AG09309 (cell line): ENCODE results near the gene ZNF326.
A peak's percentile ranks its signal among the peaks of the same experiment; 100 is the strongest.

Experiments used
- DNase-seq: peaks from one replicate; pipeline ENCODE4 v3.0.0-alpha.2; 2010; ENCODE audit warnings: low read depth
- H3K4me3 ChIP-seq: 2 replicates; pipeline ENCODE4 v1.5.1; 2011; ENCODE audit warnings: mild to moderate bottlenecking, low read depth, low read length, moderate library complexity; ENCODE audit not compliant: control insufficient read depth
- TF ChIP-seq, protein P1 (sequence below): IDR thresholded peaks from 2 replicates; pipeline ENCODE4 v1.5.1; 2011; ENCODE audit warnings: mild to moderate bottlenecking, low read depth, low read length, inconsistent platforms; ENCODE audit not compliant: insufficient read depth, control insufficient read depth; ENCODE audit errors: missing control alignments

The ZNF326 gene, protein sequence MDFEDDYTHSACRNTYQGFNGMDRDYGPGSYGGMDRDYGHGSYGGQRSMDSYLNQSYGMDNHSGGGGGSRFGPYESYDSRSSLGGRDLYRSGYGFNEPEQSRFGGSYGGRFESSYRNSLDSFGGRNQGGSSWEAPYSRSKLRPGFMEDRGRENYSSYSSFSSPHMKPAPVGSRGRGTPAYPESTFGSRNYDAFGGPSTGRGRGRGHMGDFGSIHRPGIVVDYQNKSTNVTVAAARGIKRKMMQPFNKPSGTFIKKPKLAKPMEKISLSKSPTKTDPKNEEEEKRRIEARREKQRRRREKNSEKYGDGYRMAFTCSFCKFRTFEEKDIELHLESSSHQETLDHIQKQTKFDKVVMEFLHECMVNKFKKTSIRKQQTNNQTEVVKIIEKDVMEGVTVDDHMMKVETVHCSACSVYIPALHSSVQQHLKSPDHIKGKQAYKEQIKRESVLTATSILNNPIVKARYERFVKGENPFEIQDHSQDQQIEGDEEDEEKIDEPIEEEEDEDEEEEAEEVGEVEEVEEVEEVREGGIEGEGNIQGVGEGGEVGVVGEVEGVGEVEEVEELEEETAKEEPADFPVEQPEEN

DNA sequence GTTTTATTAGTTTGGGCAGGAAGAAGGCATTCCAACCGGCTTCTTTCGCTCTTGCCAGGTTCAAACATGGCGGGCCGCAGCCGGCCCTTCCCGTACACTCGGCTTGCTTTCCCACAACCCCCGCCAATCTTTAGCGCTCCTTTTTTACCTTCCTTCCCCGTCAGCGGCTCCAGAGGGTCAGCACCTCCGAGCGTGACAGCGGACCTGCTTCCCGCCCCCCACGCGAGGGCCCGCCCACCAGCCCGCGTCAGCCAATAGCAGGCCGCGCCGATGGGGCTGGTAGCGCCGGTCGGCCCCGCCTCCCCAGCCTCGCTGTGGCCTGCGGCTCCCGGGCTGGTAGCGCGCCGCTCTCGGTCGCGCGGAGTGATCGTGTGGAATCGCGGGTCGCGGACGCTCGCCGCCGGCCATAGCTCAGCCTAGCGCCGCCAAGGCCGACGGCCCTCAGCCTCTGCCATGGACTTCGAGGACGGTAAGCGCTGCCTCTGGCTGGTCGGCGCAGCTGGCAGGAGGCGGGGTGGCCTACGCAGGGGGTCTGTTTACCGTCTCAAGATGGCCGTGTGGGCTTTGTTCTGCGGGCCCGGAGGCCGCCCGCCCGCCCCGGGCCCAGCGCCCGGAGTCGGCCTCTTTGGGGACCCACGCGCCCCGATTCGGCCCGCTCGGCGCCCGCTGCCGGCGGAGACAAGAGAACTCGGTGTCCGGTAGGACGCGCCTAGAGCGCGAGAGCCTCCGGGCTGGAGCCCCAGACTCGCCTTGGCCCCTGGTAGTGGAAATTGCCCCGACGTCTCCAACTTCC is at the start of gene ZNF326:
Gene ZNF326 (plus strand): TSS at position 306 of the 793 bp plus-strand sequence. CDS start 148 bp downstream, at position 454.
- peak within 1 kb of the TSS; percentile 74 for H3K4me3 ChIP-seq
- TF ChIP-seq, protein P1, sequence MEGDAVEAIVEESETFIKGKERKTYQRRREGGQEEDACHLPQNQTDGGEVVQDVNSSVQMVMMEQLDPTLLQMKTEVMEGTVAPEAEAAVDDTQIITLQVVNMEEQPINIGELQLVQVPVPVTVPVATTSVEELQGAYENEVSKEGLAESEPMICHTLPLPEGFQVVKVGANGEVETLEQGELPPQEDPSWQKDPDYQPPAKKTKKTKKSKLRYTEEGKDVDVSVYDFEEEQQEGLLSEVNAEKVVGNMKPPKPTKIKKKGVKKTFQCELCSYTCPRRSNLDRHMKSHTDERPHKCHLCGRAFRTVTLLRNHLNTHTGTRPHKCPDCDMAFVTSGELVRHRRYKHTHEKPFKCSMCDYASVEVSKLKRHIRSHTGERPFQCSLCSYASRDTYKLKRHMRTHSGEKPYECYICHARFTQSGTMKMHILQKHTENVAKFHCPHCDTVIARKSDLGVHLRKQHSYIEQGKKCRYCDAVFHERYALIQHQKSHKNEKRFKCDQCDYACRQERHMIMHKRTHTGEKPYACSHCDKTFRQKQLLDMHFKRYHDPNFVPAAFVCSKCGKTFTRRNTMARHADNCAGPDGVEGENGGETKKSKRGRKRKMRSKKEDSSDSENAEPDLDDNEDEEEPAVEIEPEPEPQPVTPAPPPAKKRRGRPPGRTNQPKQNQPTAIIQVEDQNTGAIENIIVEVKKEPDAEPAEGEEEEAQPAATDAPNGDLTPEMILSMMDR = no peak
- peak; percentile 91 for DNase-seq

DNA sequence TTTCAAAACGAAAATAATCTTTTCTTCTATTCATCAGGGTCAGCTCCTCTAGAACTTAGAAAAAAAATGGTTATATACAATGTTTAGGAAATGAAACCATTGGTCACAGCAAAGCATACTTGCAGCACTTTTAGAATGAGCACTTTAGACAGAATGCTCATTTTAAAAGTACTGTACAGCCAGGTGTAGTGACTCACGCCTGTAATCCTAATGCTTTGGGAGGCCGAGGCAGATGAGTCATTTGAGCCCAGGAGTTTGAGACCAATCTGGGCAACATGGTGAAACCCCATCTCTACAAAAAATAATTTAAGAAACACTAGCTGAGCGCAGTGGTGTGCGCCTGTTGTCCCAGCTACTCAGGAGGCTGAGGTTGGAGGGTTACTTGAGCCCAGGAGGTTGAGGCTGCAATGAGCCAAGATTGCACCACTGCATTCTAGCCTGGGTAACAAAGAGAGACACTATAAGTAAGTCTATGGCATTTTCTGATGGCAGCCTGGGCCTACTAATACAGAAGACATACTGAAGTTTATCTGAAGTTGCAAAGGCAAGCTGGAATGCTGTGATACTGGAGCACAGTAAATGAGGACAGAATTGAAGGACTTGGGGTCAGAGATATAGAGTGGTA is 48.9 kb upstream of the ZNF326 start:
- TF ChIP-seq, protein P1 = no peak

DNA sequence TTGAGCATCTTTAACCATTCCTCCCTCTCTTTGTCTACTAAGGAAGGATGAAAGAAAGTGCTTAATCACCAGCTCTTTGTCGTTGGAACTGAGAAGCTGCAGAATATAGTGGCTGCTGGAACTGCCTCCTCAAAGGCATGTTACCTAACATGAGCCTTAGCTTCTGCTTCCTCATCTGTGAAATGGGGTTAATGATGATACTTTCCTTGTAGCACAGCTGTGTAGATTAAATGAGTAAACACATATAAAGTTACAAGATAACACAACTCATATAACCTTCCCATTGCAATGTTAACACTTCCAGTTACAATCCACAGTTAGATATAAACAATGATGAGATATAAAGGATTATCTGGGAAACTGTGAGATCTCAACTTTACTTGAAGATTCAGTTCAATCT is 48.4 kb upstream of the ZNF326 start:
- no peak overlapping the region for H3K4me3 ChIP-seq
- TF ChIP-seq, protein P1 = no peak
- DNase-seq = no peak

More for the DNA sequence above, 48.9 kb upstream of the ZNF326 start:
- H3K4me3 ChIP-seq = no peak overlapping the region
- DNase-seq = no peak

DNA sequence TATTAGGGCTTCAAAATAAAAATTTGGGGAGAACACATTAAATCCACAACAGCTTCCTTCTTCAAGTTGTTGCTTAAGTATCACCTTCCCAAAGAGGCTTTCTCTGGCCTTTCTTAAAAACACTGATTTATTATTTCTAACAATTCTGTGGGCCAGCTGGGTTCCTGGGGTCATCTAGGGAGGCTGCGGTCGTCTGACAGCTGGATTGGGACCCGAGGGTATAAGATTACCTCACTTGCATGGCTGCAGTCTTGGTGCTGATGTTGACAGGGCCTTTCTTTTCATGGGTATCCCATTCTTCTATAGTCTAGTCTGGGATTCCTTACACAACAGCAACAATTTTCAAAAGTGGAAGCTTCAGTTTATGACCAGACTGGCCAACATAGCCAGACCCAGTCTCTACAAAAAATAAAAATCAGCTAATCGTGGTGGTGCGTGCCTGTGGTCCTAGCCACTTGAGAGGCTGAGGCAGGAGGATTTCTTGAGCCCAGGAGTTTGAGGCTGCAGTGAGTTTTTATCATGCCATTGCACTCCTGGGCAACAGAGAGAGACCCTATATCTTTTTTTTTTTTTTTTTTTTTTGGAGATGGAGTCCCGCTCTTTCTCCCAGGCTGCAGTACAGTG is 46.1 kb upstream of the ZNF326 start:
- DNase-seq = no peak
- no peak overlapping the region for H3K4me3 ChIP-seq
- TF ChIP-seq, protein P1 = no peak

DNA sequence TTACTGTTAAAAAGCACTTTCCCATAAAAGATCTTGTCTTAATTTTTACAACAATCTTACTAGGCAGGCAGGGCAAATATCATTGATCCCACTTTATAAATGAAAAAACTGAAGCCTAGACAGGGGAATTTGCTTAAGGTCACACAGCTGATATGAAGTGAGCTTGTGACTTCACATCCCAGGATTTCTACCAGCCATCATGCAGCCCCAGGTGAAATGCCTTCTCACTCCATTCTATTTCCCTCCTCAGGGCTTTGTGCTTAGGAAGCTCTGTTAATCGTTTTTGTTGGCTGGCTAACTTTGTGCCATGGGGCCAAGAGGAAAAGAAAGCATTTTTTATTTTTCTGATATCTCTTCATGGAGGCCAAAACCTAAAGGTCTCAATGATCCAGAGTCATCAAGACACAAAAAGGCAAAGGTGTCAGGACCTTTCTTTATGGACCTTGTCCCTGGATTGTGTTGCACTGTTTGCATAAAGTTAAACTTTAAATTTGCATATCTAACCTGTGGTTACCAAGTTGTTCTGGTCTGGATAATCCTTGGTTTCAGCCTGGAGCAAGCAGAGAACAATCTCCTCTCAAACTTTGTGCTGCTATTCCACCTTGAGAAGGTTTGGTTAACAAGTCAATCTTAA is 44.8 kb upstream of the ZNF326 start:
- H3K4me3 ChIP-seq = no peak overlapping the region
- DNase-seq = no peak
- TF ChIP-seq, protein P1 = no peak

DNA sequence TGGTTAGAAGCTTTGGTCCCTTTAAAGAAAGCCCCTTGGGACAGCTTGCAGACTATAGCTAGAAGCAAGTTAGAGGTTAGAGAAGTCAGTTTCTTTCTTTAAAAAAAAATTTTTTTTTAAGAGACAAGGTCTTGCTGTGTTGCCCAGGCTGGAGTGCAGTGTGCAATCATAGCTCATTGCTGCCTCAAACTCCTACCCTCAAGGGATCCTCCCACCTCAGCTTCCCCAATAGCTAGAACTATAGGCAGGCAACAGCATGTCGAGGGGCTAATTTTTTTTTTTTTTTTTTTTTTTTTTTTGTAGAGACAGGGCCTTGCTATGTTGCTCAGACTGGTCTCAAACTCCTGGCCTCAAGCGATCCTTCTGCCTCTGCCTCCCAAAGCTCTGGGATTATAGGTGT is 44.2 kb upstream of the ZNF326 start:
- TF ChIP-seq, protein P1 = no peak
- DNase-seq = no peak
- no peak overlapping the region for H3K4me3 ChIP-seq
